OCI-LY7 (cell line): Measurements from ENCODE around the gene EGFR. TPM values are rescaled to one million over a fixed set of nuclear protein-coding genes. Genes with fewer than 3 reads are reported as not detected.

ENCODE experiments used
- BruUV-seq: library from RNA; stranded (reverse); fragments of 400-500 nt; replicated peaks from 2 replicates; lab custom pipeline; 2021; lab: Mats Ljungman, UMichigan
- CTCF ChIA-PET: fragments of 300-600 bp; sonication (Branson Sonifier 250); formaldehyde crosslinking; loops from one replicate; lab custom pipeline; 2022; ENCODE audit warnings: antibody characterized with exemption; ENCODE audit not compliant: unreplicated experiment; lab: Charles Lee
- POLR2A ChIA-PET: fragments of 300-600 bp; sonication (Branson Sonifier 250); formaldehyde crosslinking; loops from one replicate; lab custom pipeline; 2022; ENCODE audit warnings: antibody characterized with exemption; lab: Charles Lee
- DNase-seq: peaks from one replicate; pipeline ENCODE4 v3.0.0-alpha.2; 2015; ENCODE audit warnings: low spot score
- H2AFZ ChIP-seq: fragments of 200-600 bp; sonication (generic), shearing (Covaris generic); 2 replicates; pipeline ENCODE4 v1.6.1; 2014; ENCODE audit warnings: mild to moderate bottlenecking, antibody characterized with exemption, low read length, moderate library complexity
- H3K27ac ChIP-seq: fragments of 200-600 bp; sonication (generic); 2 replicates; pipeline ENCODE4 v1.5.1; 2014; ENCODE audit warnings: mixed run types, low read depth, mild to moderate bottlenecking, moderate library complexity, low read length, inconsistent platforms; ENCODE audit not compliant: poor library complexity, severe bottlenecking
- H3K36me3 ChIP-seq: fragments of 200-600 bp; sonication (generic); 2 replicates; pipeline ENCODE4 v1.6.1; 2014; ENCODE audit warnings: mild to moderate bottlenecking, antibody characterized with exemption, low read length, moderate library complexity, mixed read lengths; ENCODE audit not compliant: insufficient read depth
- H3K4me1 ChIP-seq: fragments of 200-600 bp; sonication (generic); 2 replicates; pipeline ENCODE4 v1.5.1; 2014; ENCODE audit warnings: mild to moderate bottlenecking, low read length; ENCODE audit not compliant: insufficient read depth, poor library complexity, severe bottlenecking
- H3K4me2 ChIP-seq: fragments of 200-600 bp; sonication (generic); 2 replicates; pipeline ENCODE4 v1.6.1; 2014; ENCODE audit warnings: mild to moderate bottlenecking, low read length
- H3K4me3 ChIP-seq: fragments of 200-600 bp; sonication (generic); 2 replicates; pipeline ENCODE4 v1.5.1; 2014; ENCODE audit warnings: mild to moderate bottlenecking, low read depth, low read length; ENCODE audit not compliant: poor library complexity, severe bottlenecking
- H3K79me2 ChIP-seq: fragments of 200-600 bp; sonication (generic); 2 replicates; pipeline ENCODE4 v1.6.1; 2016; ENCODE audit warnings: low read depth, mild to moderate bottlenecking, low read length, moderate library complexity, mixed read lengths; ENCODE audit not compliant: insufficient read depth
- H3K9me2 ChIP-seq: fragments of 200-600 bp; sonication (generic); 2 replicates; pipeline ENCODE4 v1.6.1; 2016; ENCODE audit warnings: mild to moderate bottlenecking, low read length, mixed read lengths; ENCODE audit not compliant: insufficient read depth
- H3K9me3 ChIP-seq: fragments of 200-600 bp; sonication (generic); 2 replicates; pipeline ENCODE4 v1.6.1; 2014; ENCODE audit warnings: mild to moderate bottlenecking, mixed run types, low read length, mixed read lengths
- H4K20me1 ChIP-seq: fragments of 200-600 bp; sonication (generic); 2 replicates; pipeline ENCODE4 v1.6.1; 2014; ENCODE audit warnings: mild to moderate bottlenecking, antibody characterized with exemption, low read length, moderate library complexity, mixed read lengths; ENCODE audit not compliant: insufficient read depth
- EZH2phosphoT487 ChIP-seq: fragments of 200-600 bp; sonication (generic); IDR thresholded peaks from 2 replicates; pipeline ENCODE4 v1.6.1; 2018; ENCODE audit warnings: low read depth, borderline replicate concordance, mild to moderate bottlenecking, mixed run types, antibody characterized with exemption, low read length, moderate library complexity, mixed read lengths
- intact Hi-C: fragments of 100-400 bp; cut with micrococcal nuclease; formaldehyde crosslinking; loops from one replicate; pipeline ENCODE4 v1.10.0; 2022; ENCODE audit not compliant: unreplicated experiment
- total RNA-seq, 2 experiments: library from RNA; depleted of rRNA in 1 of 2; stranded (reverse); fragments of >200 nt in 1 of 2; shearing (Covaris generic) in 1 of 2; gene quantifications; 2 replicates each; pipeline ENCODE4 v1.2.3, GENCODE V29; 2014 to 2022
- TF ChIP-seq, protein P1 (sequence below): fragments of 200-600 bp; sonication (generic); conservative IDR thresholded peaks from 2 replicates; pipeline ENCODE4 v1.5.1; 2014; ENCODE audit warnings: mild to moderate bottlenecking, antibody characterized with exemption, low read length, moderate library complexity, mixed read lengths

EGFR gene
- total RNA-seq, 2 experiments from 2014 or later, result 0.27 TPM; not detected in 1

DNA sequence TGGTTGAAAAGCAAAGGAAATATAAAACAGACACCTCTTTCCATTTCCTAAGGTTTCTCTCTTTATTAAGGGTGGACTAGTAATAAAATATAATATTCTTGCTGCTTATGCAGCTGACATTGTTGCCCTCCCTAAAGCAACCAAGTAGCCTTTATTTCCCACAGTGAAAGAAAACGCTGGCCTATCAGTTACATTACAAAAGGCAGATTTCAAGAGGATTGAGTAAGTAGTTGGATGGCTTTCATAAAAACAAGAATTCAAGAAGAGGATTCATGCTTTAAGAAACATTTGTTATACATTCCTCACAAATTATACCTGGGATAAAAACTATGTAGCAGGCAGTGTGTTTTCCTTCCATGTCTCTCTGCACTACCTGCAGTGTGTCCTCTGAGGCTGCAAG is 191.9 kb downstream of the EGFR start:
- Histone ChIP-seq H3K4me3 (no peak overlapping the region), H3K36me3 (no peaks in the 10 kb centered on the region), H3K79me2 (no peaks in the 10 kb centered on the region), H3K4me2 (no peak overlapping the region), H4K20me1 (no peaks in the 10 kb centered on the region), H3K9me2 (no peaks in the 10 kb centered on the region), H3K9me3 (no peaks in the 10 kb centered on the region), H3K4me1 (no peaks in the 10 kb centered on the region), H3K27ac (no peak overlapping the region), H2AFZ (no peak overlapping the region)
- no peak for TF ChIP-seq EZH2phosphoT487
- TF ChIP-seq, protein P1, sequence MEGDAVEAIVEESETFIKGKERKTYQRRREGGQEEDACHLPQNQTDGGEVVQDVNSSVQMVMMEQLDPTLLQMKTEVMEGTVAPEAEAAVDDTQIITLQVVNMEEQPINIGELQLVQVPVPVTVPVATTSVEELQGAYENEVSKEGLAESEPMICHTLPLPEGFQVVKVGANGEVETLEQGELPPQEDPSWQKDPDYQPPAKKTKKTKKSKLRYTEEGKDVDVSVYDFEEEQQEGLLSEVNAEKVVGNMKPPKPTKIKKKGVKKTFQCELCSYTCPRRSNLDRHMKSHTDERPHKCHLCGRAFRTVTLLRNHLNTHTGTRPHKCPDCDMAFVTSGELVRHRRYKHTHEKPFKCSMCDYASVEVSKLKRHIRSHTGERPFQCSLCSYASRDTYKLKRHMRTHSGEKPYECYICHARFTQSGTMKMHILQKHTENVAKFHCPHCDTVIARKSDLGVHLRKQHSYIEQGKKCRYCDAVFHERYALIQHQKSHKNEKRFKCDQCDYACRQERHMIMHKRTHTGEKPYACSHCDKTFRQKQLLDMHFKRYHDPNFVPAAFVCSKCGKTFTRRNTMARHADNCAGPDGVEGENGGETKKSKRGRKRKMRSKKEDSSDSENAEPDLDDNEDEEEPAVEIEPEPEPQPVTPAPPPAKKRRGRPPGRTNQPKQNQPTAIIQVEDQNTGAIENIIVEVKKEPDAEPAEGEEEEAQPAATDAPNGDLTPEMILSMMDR, result no peak
- no TSS peak for BruUV-seq
- intact Hi-C loops, result no loop called here
- no peak for DNase-seq
- ChIA-PET CTCF (no interaction called here), POLR2A (no interaction called here)

DNA sequence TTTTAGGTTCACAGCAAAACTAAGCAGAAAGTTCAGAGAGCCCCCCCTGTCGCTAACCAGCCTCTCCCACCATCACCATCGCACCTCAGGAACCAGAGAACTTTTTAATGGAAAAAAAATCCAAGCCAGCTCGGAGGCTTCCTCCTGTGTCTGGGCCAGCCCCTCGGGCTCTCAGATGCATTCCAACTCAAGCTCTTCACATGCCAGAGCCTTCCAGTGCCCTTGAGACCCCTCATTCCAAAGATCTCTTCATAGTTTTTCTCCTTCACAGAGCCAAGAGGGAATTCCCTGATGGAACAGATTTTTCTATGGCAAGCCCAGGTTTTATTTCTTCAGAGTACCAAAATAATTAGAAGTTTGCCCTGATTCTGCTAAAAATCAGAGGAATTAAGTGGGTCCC is 192.9 kb downstream of the EGFR start:
- Histone ChIP-seq H3K27ac (no peak overlapping the region), H2AFZ (no peak overlapping the region), H3K79me2 (no peaks in the 10 kb centered on the region), H4K20me1 (no peaks in the 10 kb centered on the region), H3K4me2 (no peak overlapping the region), H3K9me3 (no peaks in the 10 kb centered on the region), H3K9me2 (no peaks in the 10 kb centered on the region), H3K4me1 (no peaks in the 10 kb centered on the region), H3K36me3 (no peaks in the 10 kb centered on the region), H3K4me3 (no peak overlapping the region)
- no peak for DNase-seq
- BruUV-seq, result no TSS peak
- no peak for TF ChIP-seq EZH2phosphoT487
- TF ChIP-seq, protein P1, result no peak
- intact Hi-C loops, result no loop called here
- ChIA-PET CTCF (no interaction called here), POLR2A (interaction anchor here (0.8 kb wide), 1 partner anchor 113 kb away, joined by 4 read pairs; no protein-coding TSS in a partner anchor)

DNA sequence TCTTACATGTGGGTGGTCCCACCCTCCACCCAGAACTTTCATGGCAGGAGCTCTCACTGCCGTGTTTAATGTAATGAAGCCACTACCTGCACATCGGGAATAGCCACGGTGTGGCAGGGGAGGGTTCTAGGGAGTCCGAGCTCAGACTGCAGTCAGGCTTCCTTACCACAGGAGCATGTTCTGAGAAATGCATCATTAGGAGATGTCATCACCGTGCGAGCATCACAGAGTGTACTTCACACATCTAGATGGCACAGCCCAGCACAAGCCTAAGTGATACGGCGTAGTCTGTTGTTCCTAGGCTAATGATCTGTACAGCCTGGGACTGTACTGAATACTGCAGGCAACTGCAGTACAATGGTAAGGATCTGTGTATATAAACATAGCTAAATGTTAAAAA is 193.4 kb downstream of the EGFR start:
- Histone ChIP-seq H3K4me1 (no peaks in the 10 kb centered on the region), H2AFZ (no peak overlapping the region), H3K4me3 (no peak overlapping the region), H3K9me3 (no peaks in the 10 kb centered on the region), H3K4me2 (no peak overlapping the region), H3K36me3 (no peaks in the 10 kb centered on the region), H4K20me1 (no peaks in the 10 kb centered on the region), H3K79me2 (no peaks in the 10 kb centered on the region), H3K27ac (no peak overlapping the region), H3K9me2 (no peaks in the 10 kb centered on the region)
- no peak for DNase-seq
- intact Hi-C loops, result no loop called here
- BruUV-seq, result no TSS peak
- TF ChIP-seq EZH2phosphoT487, result no peak
- TF ChIP-seq, protein P1, result no peak
- ChIA-PET POLR2A (no interaction called here), CTCF (no interaction called here)
